ACC112 (cell line): Measurements from ENCODE around the gene TUB.
A peak's percentile ranks its signal among the peaks of the same experiment; 100 is the strongest.

Experiments used
- H2AFZ ChIP-seq: fragments of 200-600 bp; sonication (generic); one replicate; pipeline ENCODE4 v1.6.0; 2017; ENCODE audit warnings: antibody characterized with exemption, low read length; ENCODE audit not compliant: unreplicated experiment
- H3K27ac ChIP-seq: fragments of 200-600 bp; sonication (generic); 2 replicates; pipeline ENCODE4 v1.5.1; 2014; ENCODE audit warnings: low read depth, mild to moderate bottlenecking, antibody characterized with exemption, low read length, moderate library complexity
- H3K27me3 ChIP-seq: fragments of 200-600 bp; sonication (generic); 2 replicates; pipeline ENCODE4 v1.6.1; 2014; ENCODE audit warnings: mild to moderate bottlenecking, antibody characterized with exemption, low read length, moderate library complexity, mixed read lengths; ENCODE audit not compliant: insufficient read depth
- H3K36me3 ChIP-seq: fragments of 200-600 bp; sonication (generic); 2 replicates; pipeline ENCODE4 v1.6.1; 2016; ENCODE audit warnings: mild to moderate bottlenecking, antibody characterized with exemption, low read length, moderate library complexity, mixed read lengths; ENCODE audit not compliant: insufficient read depth
- H3K4me1 ChIP-seq: fragments of 200-600 bp; sonication (generic); one replicate; pipeline ENCODE4 v1.6.1; 2016; ENCODE audit warnings: low read length, mixed read lengths; ENCODE audit not compliant: insufficient read depth, unreplicated experiment, control insufficient read depth
- H3K4me3 ChIP-seq: fragments of 200-600 bp; sonication (generic); 2 replicates; pipeline ENCODE4 v1.5.1; 2014; ENCODE audit warnings: mild to moderate bottlenecking, low read depth, low read length
- H3K79me2 ChIP-seq: fragments of 200-600 bp; sonication (generic); one replicate; pipeline ENCODE4 v1.6.0; 2016; ENCODE audit warnings: low read length; ENCODE audit not compliant: control insufficient read depth, unreplicated experiment, insufficient read depth

TUB gene

DNA sequence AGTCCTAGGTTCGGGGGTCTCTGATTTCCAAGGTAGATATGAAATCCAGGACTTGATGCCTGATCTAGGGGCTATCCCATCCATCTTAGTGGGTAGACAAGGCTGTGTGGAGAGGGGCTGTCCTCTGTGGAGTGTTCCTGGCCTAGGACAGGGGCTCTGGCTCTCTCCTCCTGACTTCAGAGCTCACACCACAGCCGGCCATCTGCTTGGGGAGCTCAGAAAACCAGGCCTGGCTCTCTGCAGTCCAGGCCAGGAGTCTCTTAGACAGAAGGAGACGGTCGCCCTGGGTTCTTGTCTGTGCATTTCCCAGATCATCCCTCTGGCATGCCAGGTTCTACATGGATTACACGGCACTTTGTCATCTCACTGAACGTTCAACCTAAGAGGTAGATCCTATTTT is 17.9 kb downstream of the TUB start:
- H3K4me3 ChIP-seq: no peak overlapping the region
- no peaks in the 10 kb centered on the region for H3K27me3 ChIP-seq
- peak overlapping the region; percentile 65 for H3K27ac ChIP-seq
- no peaks in the 10 kb centered on the region for H3K79me2 ChIP-seq
- H2AFZ ChIP-seq: no peak overlapping the region
- H3K4me1 ChIP-seq: peaks cover 15% of the 10 kb centered on the region
- no peaks in the 10 kb centered on the region for H3K36me3 ChIP-seq

DNA sequence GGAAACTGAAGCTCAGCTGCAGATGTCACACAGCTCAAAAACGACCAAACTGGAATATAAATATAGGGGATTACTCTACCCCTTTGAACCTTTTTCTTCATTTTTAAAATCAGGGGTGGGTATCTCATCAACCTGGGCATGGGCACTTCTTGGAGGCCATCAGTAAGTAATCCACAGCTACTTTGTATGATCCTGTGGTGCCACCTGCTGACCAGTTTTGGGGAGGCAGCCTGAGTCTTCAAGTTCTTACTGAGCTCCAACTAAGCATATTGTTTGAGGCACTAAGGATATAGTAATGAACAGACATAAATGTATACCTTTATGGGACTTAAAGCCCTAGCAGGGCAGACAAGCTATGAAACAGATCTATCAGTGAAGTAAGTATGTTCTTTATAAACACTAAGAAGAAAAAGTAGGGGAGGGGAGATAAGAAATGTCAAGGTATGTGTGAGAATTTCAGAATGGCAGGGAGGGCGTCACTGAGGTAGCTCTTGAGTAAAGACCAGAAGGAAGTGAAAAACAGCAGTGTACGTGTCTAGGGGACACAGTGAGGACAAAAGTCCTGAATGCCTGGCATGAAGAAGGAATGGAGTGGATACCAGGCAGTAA is 18.4 kb downstream of the TUB start:
- no peaks in the 10 kb centered on the region for H3K27me3 ChIP-seq
- H3K36me3 ChIP-seq: no peaks in the 10 kb centered on the region
- no peaks in the 10 kb centered on the region for H3K79me2 ChIP-seq
- peaks cover 15% of the 10 kb centered on the region for H3K4me1 ChIP-seq
- no peak overlapping the region; the same call in 1 of the 2 replicates for H3K27ac ChIP-seq
- no peak overlapping the region for H2AFZ ChIP-seq
- no peak overlapping the region for H3K4me3 ChIP-seq

DNA sequence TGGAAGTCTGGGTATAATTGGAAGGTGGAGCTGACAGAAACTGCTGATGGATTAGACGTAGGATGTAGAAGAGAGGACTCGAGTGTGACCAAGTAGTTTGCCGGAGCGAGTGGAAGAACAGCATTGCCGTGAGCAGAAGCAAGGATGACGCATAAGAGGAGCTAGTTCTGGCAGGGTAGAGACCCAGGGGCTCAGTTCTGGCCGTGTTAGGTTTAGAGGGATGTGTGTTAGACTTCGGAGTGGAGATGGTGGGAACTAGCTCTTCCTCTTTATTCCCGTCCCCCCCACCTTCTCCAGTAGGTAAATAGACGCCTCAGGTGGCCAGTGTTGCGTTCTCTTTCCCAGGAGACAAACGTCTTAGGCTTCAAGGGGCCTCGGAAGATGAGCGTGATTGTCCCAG is 19.1 kb downstream of the TUB start:
- Histone ChIP-seq H3K36me3 (no peaks in the 10 kb centered on the region), H2AFZ (no peak overlapping the region), H3K79me2 (no peaks in the 10 kb centered on the region), H3K4me3 (no peak overlapping the region), H3K4me1 (peaks cover 15% of the 10 kb centered on the region), H3K27me3 (no peaks in the 10 kb centered on the region), H3K27ac (no peak overlapping the region)

DNA sequence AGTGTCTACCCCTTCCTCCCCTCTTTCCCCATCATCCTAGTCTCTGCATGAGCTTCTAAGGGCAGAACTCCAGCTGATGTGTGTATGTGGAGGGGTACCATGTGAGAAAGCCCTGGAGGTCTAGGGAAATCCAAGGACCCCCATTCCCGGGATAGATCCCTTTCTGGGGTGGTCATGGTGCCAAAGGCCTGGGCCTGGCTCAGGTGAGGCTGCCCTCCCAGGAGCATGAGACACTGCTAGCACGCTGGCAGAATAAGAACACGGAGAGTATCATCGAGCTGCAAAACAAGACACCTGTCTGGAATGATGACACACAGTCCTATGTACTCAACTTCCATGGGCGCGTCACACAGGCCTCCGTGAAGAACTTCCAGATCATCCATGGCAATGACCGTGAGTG is 19.6 kb downstream of the TUB start:
- no peak overlapping the region for H3K4me3 ChIP-seq
- H3K79me2 ChIP-seq: no peaks in the 10 kb centered on the region
- H2AFZ ChIP-seq: no peak overlapping the region
- no peak overlapping the region for H3K27ac ChIP-seq
- H3K4me1 ChIP-seq: peaks cover 15% of the 10 kb centered on the region
- H3K36me3 ChIP-seq: no peaks in the 10 kb centered on the region
- H3K27me3 ChIP-seq: no peaks in the 10 kb centered on the region

DNA sequence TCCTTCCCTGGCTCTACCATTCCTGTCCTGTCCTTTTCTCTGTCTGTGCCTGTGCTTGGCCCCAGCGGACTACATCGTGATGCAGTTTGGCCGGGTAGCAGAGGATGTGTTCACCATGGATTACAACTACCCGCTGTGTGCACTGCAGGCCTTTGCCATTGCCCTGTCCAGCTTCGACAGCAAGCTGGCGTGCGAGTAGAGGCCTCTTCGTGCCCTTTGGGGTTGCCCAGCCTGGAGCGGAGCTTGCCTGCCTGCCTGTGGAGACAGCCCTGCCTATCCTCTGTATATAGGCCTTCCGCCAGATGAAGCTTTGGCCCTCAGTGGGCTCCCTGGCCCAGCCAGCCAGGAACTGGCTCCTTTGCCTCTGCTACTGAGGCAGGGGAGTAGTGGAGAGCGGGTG is 20.4 kb downstream of the TUB start:
- H3K27me3 ChIP-seq: no peaks in the 10 kb centered on the region
- no peaks in the 10 kb centered on the region for H3K36me3 ChIP-seq
- peaks cover 15% of the 10 kb centered on the region for H3K4me1 ChIP-seq

DNA sequence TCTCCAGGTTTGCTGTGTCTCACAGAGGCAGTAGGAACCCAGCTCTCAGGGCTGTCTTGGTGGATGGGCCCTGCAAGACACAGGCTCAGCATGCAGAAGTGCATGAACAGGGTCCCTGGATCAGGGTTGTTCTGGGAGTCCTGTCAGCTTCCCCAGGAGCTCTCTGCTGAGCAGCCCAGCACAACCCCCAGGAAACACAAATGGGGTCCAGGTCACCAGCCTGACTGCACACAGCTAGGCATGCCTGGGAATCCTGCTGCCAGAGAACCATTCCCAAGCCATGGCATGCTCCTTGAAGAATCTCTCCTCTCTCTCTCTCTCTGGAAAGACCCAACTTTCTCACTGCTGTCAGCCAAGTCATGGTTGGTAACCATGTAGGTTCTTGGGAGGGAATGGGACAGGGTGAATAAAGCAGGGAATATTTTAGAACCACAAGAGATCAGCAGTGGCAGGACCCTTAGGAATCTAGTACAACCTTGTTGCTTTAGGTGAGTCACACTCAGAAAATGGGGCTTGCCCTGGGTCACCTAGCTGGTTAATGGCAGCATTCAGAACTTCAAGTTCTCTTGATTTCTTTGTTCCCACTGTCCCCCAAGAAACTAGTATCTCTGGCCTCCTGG is 21.4 kb downstream of the TUB start:
- H2AFZ ChIP-seq: no peak overlapping the region
- no peak overlapping the region for H3K4me3 ChIP-seq
- H3K4me1 ChIP-seq: peaks cover 15% of the 10 kb centered on the region
- H3K36me3 ChIP-seq: no peaks in the 10 kb centered on the region
- H3K79me2 ChIP-seq: no peaks in the 10 kb centered on the region
- no peaks in the 10 kb centered on the region for H3K27me3 ChIP-seq
- no peak overlapping the region for H3K27ac ChIP-seq

More for the DNA sequence above, 20.4 kb downstream of the TUB start:
- Histone ChIP-seq H2AFZ (no peak overlapping the region), H3K79me2 (no peaks in the 10 kb centered on the region), H3K27ac (no peak overlapping the region), H3K4me3 (no peak overlapping the region)

DNA sequence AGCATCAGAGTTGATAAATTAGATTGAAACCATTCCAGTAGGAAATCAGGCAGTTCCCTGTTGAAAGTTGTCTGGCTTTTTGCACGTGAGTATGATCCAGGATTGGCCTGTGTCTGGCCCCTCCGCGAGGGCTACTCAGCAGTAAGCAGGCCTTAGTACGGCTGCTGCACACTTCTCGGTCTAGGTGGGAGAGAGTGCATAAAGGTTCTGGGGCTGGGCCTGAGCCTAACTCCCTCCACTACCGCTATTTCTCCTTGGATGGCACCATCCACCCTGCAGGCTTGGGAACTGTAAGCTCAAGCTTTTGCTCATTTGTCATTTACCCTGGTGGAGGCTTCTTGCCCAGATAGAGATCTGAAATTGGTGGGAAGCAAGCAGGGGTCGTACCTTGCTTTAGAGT is 22.0 kb downstream of the TUB start:
- Histone ChIP-seq H3K4me1 (peaks cover 11% of the 10 kb centered on the region), H3K4me3 (no peak overlapping the region), H2AFZ (no peak overlapping the region), H3K79me2 (no peaks in the 10 kb centered on the region), H3K27ac (no peak overlapping the region), H3K27me3 (no peaks in the 10 kb centered on the region), H3K36me3 (no peaks in the 10 kb centered on the region)

DNA sequence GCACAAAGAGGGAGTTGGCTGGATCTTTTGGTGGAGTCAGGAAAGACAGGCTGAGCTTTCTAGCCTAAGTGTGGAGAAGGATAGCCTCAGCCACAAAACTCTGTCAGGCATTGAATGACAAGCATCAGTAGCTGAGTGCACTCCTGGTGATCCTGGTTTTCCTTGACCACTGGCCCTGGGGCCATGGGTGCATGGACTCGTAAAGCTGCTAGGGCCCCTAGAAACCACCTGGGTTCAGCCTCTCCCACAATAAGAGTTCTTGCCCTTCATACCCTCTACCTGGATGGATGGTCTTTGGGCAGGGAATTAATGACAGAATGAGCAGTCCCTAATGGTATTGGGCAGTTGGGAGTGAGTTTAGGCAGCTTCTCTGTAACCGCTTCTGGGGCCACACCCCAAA is 22.9 kb downstream of the TUB start:
- peaks cover 2% of the 10 kb centered on the region for H3K4me1 ChIP-seq
- H3K79me2 ChIP-seq: no peaks in the 10 kb centered on the region
- H3K36me3 ChIP-seq: no peaks in the 10 kb centered on the region
- no peaks in the 10 kb centered on the region for H3K27me3 ChIP-seq
- no peak overlapping the region for H3K4me3 ChIP-seq
- no peak overlapping the region for H3K27ac ChIP-seq
- H2AFZ ChIP-seq: no peak overlapping the region

DNA sequence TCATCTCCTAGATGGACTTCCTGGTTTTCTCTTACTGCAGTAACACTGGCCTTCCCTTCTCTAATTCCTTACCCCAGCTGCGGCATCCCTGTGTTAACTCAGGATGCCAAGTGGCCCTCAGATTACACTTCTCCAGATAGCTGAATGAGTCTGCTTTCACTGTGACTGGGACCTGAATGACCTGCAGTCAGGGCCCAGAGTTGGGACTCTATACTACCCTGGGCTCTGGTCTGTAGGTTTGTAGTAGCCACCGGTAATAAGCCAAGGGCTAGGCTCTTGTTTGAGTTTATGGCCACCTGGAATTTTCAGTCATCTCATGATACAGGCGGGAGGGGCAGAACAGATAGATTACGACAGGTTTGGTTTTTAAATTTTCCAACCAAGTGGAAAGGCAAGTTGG is 24.1 kb downstream of the TUB start:
- H3K4me1 ChIP-seq: no peaks in the 10 kb centered on the region
- H3K27me3 ChIP-seq: no peaks in the 10 kb centered on the region
- no peaks in the 10 kb centered on the region for H3K79me2 ChIP-seq
- H3K27ac ChIP-seq: no peak overlapping the region
- H3K4me3 ChIP-seq: no peak overlapping the region
- no peaks in the 10 kb centered on the region for H3K36me3 ChIP-seq
- no peak overlapping the region for H2AFZ ChIP-seq

DNA sequence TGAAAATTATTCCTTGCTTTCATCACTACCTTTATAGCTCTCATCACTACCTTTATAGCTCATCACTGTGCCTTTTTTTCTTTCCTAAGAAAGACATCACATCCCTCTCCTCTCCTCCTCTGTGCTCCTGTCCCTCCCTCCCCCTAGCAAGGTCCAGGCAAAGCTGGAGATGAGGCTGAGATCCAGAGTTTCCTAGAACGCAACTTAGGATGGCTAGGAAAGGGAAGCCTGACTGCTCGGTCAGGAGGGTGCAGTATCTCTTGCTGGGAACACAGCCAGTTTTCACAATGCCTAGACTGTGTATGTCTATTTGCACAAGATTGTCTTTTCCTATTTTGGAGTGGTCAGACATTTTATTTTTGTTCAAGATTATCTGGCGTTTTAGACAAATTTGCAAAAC is 24.7 kb downstream of the TUB start:
- Histone ChIP-seq H2AFZ (no peak overlapping the region), H3K4me3 (no peak overlapping the region), H3K27ac (no peak overlapping the region), H3K79me2 (no peaks in the 10 kb centered on the region), H3K36me3 (no peaks in the 10 kb centered on the region), H3K27me3 (peaks cover 3% of the 10 kb centered on the region; the same call in 1 of the 2 replicates), H3K4me1 (no peaks in the 10 kb centered on the region)

DNA sequence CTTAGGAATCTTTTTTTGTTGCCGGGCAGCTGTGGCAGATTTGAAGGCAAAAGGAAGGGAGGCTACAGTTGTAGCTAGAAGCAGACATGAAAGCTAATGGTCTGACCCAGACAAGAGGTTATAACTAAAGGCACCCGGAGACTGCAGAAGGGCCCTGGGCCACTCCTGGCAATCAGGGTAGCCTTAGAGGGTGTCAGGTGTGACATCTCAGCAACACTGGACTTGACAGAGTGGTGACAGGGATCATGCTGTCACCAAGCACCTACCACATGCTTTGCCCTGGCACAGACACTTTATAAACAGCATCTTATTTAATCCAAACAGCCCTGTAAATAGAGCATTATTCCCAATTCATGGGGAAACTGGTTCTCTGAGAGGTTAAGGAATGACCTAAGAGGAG is 25.7 kb downstream of the TUB start:
- H3K36me3 ChIP-seq: no peaks in the 10 kb centered on the region
- H2AFZ ChIP-seq: no peak overlapping the region
- H3K79me2 ChIP-seq: no peaks in the 10 kb centered on the region
- H3K4me3 ChIP-seq: no peak overlapping the region
- no peak overlapping the region for H3K27ac ChIP-seq
- H3K4me1 ChIP-seq: no peaks in the 10 kb centered on the region
- peaks cover 3% of the 10 kb centered on the region; the same call in 1 of the 2 replicates for H3K27me3 ChIP-seq
